ENCODE results near the gene DNAJA3. TPM values are rescaled to one million over a fixed set of nuclear protein-coding genes. Genes with fewer than 3 reads are reported as not detected.

The DNAJA3 gene
- total RNA-seq, 6 experiments from 2014 or later, result 36.4 to 110 (median 49.0) TPM

GRCh38 chr16:4402439-4403132 lies 23.1 kb upstream of the DNAJA3 start:
- peak; percentile 82 to 85 (median 85) for DNase-seq
- peak; percentile 92 to 95 (median 93) for ATAC-seq
- TF ChIP-seq POLR2A (IDR thresholded peaks at IDR 0.05) (no peak), CTCF (IDR thresholded peaks at IDR 0.05) (peak; percentile 84 to 91 (median 90))
- no peak overlapping the region for H3K27ac ChIP-seq
- no peaks in the 10 kb centered on the region for H3K9me3 ChIP-seq
- WGBS (ENCODE audit: insufficient coverage, low coverage, low lambda C conversion rate, missing lambda C conversion rate), result 10% methylated on average over 2 of the region's 29 CpGs
- H3K36me3 ChIP-seq, result peaks cover 0 to 12% (median 0%) of the 10 kb centered on the region in 4 donors
- H3K4me1 ChIP-seq, result peaks cover 0 to 4% (median 0%) of the 10 kb centered on the region in 4 donors
- intact Hi-C loops (cut with DNase I), result loop anchor here (2.0 to 10.0 kb wide), 3 partner anchors 42 to 118 kb away; no protein-coding TSS in a partner anchor
- no peaks in the 10 kb centered on the region for H3K27me3 ChIP-seq
- peak overlapping the region in 1 of 3 donors; percentile 27 for H3K4me3 ChIP-seq

GRCh38 chr16:4403133-4403949 lies 22.3 kb upstream of the DNAJA3 start:
- no peak overlapping the region for H3K27ac ChIP-seq
- no peaks in the 10 kb centered on the region for H3K27me3 ChIP-seq
- TF ChIP-seq CTCF (IDR thresholded peaks at IDR 0.05) (no peak), POLR2A (IDR thresholded peaks at IDR 0.05) (no peak)
- H3K4me3 ChIP-seq, result no peak overlapping the region
- intact Hi-C loops (cut with DNase I), result loop anchor here (2.0 to 10.0 kb wide), 3 partner anchors 43 to 119 kb away; no protein-coding TSS in a partner anchor
- ATAC-seq, result peak in 1 of 4 donors; percentile 6
- H3K4me1 ChIP-seq, result peaks cover 0 to 4% (median 0%) of the 10 kb centered on the region in 4 donors
- H3K9me3 ChIP-seq, result no peaks in the 10 kb centered on the region
- H3K36me3 ChIP-seq, result peaks cover 0 to 19% (median 0%) of the 10 kb centered on the region in 4 donors
- no peak for DNase-seq
- 63% methylated on average over 2 of the region's 24 CpGs for WGBS (ENCODE audit: insufficient coverage, low coverage, low lambda C conversion rate, missing lambda C conversion rate)

- ATAC-seq (peak; percentile 20 to 36 (median 26)), DNase-seq (peak in 2 of 3 donors; percentile 36 to 46)
- Histone ChIP-seq H3K4me3 (no peak overlapping the region), H3K36me3 (peaks cover 0 to 19% (median 0%) of the 10 kb centered on the region in 4 donors), H3K27me3 (no peaks in the 10 kb centered on the region), H3K4me1 (peaks cover 0 to 4% (median 0%) of the 10 kb centered on the region in 4 donors), H3K27ac (no peak overlapping the region), H3K9me3 (no peaks in the 10 kb centered on the region)
- intact Hi-C loops (cut with DNase I), result loop anchor here in 1 of 2 donors (10.0 kb wide), 1 partner anchor 120 kb away; no protein-coding TSS in a partner anchor
- TF ChIP-seq POLR2A (IDR thresholded peaks at IDR 0.05), result no peak
- TF ChIP-seq CTCF (IDR thresholded peaks at IDR 0.05), result peak; percentile 42 to 50 (median 48)
- WGBS (ENCODE audit: insufficient coverage, low coverage, low lambda C conversion rate, missing lambda C conversion rate), result 78% methylated on average over 7 of the region's 20 CpGs
Observed at GRCh38 chr16:4404247-4404966, 21.3 kb upstream of the DNAJA3 start.

Data from right lobe of liver (tissue), 6 donors.